HepG2 (cell line): Measurements from ENCODE around the gene RPUSD4. TPM values are rescaled to one million over a fixed set of nuclear protein-coding genes. Genes with fewer than 3 reads are reported as not detected.

ENCODE experiments used
- AHDC1 ChIP-seq: sonication (generic); formaldehyde crosslinking; IDR thresholded peaks from 2 replicates; pipeline ENCODE4 v1.5.1; 2020; ENCODE audit warnings: mild to moderate bottlenecking, missing genetic modification reagents, borderline replicate concordance
- ARNT ChIP-seq: fragments of 450-650 bp; IDR thresholded peaks from 2 replicates; pipeline ENCODE4 v1.6.1; 2017
- ATF7-NPFF ChIP-seq: sonication (generic); formaldehyde crosslinking; IDR thresholded peaks from 2 replicates; pipeline ENCODE4 v1.8.1; 2023; ENCODE audit warnings: mild to moderate bottlenecking, low read depth, missing genetic modification reagents, moderate library complexity
- EED ChIP-seq: sonication (generic); formaldehyde crosslinking; IDR thresholded peaks from 2 replicates; pipeline ENCODE4 v1.5.0; 2020; ENCODE audit warnings: mild to moderate bottlenecking, missing genetic modification reagents
- HNRNPLL ChIP-seq: fragments of 200-400 bp; formaldehyde crosslinking; IDR thresholded peaks from 2 replicates; pipeline ENCODE4 v1.6.1; 2017; ENCODE audit warnings: mild to moderate bottlenecking, low read depth, low read length; ENCODE audit not compliant: poor library complexity, severe bottlenecking
- NRL ChIP-seq: sonication (generic); formaldehyde crosslinking; IDR thresholded peaks from 2 replicates; pipeline ENCODE4 v1.5.0; 2020; ENCODE audit warnings: missing genetic modification reagents, mild to moderate bottlenecking, moderate library complexity, borderline replicate concordance
- PTBP1 ChIP-seq: fragments of 200-400 bp; formaldehyde crosslinking; IDR thresholded peaks from 2 replicates; pipeline ENCODE4 v1.6.1; 2018; ENCODE audit warnings: low read length, low read depth; ENCODE audit not compliant: poor library complexity, severe bottlenecking
- RXRA ChIP-seq: sonication (generic); formaldehyde crosslinking; IDR thresholded peaks from 2 replicates; pipeline ENCODE4 v1.5.1; 2020; ENCODE audit warnings: missing genetic modification reagents
- RXRB ChIP-seq: IDR thresholded peaks from 2 replicates; pipeline ENCODE4 v1.6.1; 2016; ENCODE audit warnings: borderline replicate concordance, missing genetic modification reagents, missing compliant biosample characterization
- SNAI1 ChIP-seq: sonication (generic); formaldehyde crosslinking; IDR thresholded peaks from 2 replicates; pipeline ENCODE4 v1.5.0; 2020; ENCODE audit warnings: mild to moderate bottlenecking, missing genetic modification reagents, borderline replicate concordance
- ZNF225 ChIP-seq: sonication (generic); formaldehyde crosslinking; IDR thresholded peaks from 2 replicates; pipeline ENCODE4 v1.4.0; 2020; ENCODE audit warnings: mild to moderate bottlenecking, missing genetic modification reagents
- ZNF230 ChIP-seq: sonication (generic); formaldehyde crosslinking; IDR thresholded peaks from 2 replicates; pipeline ENCODE4 v1.4.0; 2020; ENCODE audit warnings: mild to moderate bottlenecking, missing genetic modification reagents
- ZNF572 ChIP-seq: sonication (generic); formaldehyde crosslinking; IDR thresholded peaks from 2 replicates; pipeline ENCODE4 v1.5.1; 2020; ENCODE audit warnings: mild to moderate bottlenecking, missing genetic modification reagents
- polyA plus RNA-seq, 8 experiments: library from polyadenylated mRNA; depleted of rRNA in 3 of 8; stranded (reverse) in 7 of 8; unstranded in 1 of 8; fragments of >200 nt; fragmentation: Illumina TruSeq in 4 of 8; extraction: Trizol in 4 of 8; gene quantifications; 2 replicates each; pipeline versions ENCODE4 v1.2.1 to v1.2.3, GENCODE V29; 2011 to 2016; ENCODE audit warnings: low read depth in 4 of 8, missing spikeins in 1 of 8, mixed read lengths in 1 of 8; ENCODE audit not compliant: insufficient read depth in 1 of 8
- total RNA-seq, 5 experiments: library from RNA; depleted of rRNA; stranded (reverse); fragments of >200 nt; fragmentation: Illumina TruSeq; extraction: Trizol; gene quantifications; 2 replicates each; pipeline ENCODE4 v1.2.3, GENCODE V29; 2016; ENCODE audit warnings: low read depth in 1 of 5
- TF ChIP-seq, protein P1 (sequence below): IDR thresholded peaks from 2 replicates; pipeline ENCODE4 v1.6.1; 2012; ENCODE audit warnings: inconsistent platforms
- TF ChIP-seq, protein P2 (sequence below): sonication (generic); formaldehyde crosslinking; IDR thresholded peaks from 2 replicates; pipeline ENCODE4 v1.8.0; 2022; ENCODE audit warnings: missing genetic modification reagents, mild to moderate bottlenecking, borderline replicate concordance
- TF ChIP-seq, protein P3 (sequence below): sonication (generic); formaldehyde crosslinking; IDR thresholded peaks from 2 replicates; pipeline ENCODE4 v1.8.1; 2023; ENCODE audit warnings: mild to moderate bottlenecking, moderate library complexity, missing genetic modification reagents

Gene RPUSD4
- total and polyA plus RNA-seq, 2 of the 13 experiments (the other 11 are each of a cell fraction or from before 2014, with no cell fraction given), result 45.0 to 52.9 TPM

DNA sequence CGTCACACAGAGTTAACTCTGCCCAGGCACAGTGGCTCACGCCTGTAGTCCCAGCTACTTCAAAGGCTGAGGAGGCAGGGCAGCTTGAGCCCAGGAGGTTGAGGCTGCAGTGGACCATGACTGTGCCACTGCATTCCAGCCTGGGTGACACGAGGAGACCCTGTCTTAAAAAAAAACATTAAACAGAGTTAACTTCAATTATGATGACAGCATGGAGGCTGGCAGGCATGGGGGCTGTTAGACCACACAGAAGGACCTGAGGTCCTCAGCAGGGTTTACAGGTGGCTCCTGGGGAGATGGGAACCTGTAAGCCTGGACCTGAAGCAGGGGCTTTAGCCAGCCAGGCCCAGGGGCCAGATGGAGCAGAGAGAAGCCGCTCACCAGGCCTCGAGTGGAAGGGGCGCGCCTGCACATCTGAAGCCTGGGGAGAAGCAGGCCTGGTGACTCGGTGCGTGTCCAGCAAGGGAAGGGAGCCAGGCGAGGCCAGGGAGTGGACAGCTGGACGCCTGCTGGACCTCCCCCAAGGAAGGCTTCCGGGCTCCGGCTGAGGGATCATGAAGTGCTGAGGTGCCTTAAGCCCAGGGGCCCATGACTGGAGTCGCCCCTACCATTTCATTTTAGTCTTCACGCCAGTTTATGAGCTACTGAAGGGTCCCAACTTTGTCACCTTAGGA lies 25.3 kb downstream of the RPUSD4 start (continued):
- TF ChIP-seq HNRNPLL (peak; percentile 22), EED (CRISPR knock-in tag) (peak; percentile 79; the same call in 1 of the 2 replicates), SNAI1 (no peak), NRL (no peak), ATF7-NPFF (CRISPR knock-in tag) (0 out of 2 replicates have a peak, but pooled peaks have one; percentile 37), AHDC1 (no peak), RXRB (CRISPR knock-in tag) (no peak), ZNF225 (CRISPR knock-in tag) (no peak), ZNF230 (no peak), ARNT (no peak), RXRA (CRISPR knock-in tag) (0 out of 2 replicates have a peak, but pooled peaks have one; percentile 18), PTBP1 (no peak), ZNF572 (CRISPR knock-in tag) (no peak)
- TF ChIP-seq, protein P1, sequence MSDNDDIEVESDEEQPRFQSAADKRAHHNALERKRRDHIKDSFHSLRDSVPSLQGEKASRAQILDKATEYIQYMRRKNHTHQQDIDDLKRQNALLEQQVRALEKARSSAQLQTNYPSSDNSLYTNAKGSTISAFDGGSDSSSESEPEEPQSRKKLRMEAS, result peak; percentile 13; the same call in 1 of the 2 replicates
- TF ChIP-seq, protein P2, sequence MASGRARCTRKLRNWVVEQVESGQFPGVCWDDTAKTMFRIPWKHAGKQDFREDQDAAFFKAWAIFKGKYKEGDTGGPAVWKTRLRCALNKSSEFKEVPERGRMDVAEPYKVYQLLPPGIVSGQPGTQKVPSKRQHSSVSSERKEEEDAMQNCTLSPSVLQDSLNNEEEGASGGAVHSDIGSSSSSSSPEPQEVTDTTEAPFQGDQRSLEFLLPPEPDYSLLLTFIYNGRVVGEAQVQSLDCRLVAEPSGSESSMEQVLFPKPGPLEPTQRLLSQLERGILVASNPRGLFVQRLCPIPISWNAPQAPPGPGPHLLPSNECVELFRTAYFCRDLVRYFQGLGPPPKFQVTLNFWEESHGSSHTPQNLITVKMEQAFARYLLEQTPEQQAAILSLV (CRISPR knock-in tag), result no peak
- TF ChIP-seq, protein P3, sequence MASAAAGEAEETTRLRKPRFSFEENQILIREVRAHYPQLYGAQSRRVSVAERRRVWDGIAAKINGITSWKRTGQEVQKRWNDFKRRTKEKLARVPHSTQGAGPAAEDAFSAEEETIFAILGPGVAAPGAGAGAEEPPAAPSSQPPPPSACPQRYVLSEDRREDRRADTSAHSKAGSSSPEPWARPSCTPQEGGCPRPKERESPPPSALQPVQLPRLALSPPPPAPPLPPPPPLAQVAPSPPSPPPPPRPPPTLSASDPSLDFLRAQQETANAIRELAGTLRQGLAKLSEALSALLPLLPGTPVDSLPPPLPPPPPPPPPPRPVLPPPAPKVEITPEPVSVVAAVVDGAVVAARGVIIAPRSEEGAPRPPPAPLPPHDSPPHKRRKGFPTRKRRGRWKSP, result no peak
